Activated CD4-positive, alpha-beta T cell treated with anti-CD3 and anti-CD28 coated beads, Interleukin-2, amount 50 U/mL, for 48 hours (primary cell): ENCODE measurements around the gene TERT.

Source experiments
- DNase-seq, 2 experiments: peaks; one replicate each; pipeline ENCODE4 v3.0.0-alpha.2; 2020

TERT gene

DNA sequence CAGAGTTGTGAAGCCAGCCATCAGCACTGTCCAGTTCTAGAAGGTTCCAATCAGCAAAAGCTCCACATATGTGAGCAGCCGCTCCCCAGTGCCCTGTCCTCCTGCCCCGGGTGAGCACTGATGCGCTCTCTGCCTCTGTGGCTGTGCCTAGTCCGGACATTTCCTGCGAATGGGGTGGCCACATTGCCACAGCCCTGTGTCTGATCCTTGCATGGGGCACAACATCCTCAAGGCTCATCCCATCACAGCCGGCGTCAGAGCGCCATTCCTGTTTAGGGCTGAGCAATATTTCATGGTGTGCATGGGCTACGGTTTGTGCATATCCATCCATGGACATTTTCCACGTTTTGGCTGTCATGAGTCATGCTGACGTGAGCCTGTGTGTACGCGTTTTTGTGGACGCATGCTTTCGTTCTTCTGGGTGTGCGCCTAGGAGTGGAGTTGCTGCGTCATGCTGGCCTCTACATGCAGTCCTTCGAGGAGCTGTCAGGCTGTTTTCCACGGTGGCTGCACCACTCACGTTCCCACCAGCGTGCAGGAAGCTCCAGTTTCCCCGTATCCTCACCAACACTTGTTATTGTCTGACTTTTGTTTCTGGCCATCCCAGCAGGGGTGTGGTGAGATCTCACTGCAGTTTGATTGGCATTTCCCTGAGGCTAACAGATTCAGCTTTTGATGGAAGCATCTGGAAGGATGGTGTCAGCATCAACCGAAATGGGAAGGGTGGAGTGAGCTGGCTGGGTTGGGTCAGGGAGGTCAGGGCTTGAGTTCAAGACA is 79.4 kb downstream of the TERT start:
- DNase-seq = no peak

DNA sequence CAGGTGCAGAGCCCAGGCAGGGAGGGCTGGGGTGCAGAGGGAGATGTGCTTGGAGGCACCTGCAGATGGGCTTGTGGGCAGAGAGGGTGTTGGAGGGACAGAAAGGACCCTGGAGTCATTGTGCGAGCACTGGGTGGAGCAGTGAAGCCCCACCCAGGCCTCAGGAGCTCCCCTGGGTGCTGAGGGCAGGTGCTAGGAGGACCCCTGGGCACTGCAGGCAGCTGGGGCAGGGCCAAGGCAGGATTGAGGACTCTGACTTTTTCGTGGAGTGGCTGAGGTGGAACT is 80.0 kb downstream of the TERT start:
- no peak for DNase-seq

DNA sequence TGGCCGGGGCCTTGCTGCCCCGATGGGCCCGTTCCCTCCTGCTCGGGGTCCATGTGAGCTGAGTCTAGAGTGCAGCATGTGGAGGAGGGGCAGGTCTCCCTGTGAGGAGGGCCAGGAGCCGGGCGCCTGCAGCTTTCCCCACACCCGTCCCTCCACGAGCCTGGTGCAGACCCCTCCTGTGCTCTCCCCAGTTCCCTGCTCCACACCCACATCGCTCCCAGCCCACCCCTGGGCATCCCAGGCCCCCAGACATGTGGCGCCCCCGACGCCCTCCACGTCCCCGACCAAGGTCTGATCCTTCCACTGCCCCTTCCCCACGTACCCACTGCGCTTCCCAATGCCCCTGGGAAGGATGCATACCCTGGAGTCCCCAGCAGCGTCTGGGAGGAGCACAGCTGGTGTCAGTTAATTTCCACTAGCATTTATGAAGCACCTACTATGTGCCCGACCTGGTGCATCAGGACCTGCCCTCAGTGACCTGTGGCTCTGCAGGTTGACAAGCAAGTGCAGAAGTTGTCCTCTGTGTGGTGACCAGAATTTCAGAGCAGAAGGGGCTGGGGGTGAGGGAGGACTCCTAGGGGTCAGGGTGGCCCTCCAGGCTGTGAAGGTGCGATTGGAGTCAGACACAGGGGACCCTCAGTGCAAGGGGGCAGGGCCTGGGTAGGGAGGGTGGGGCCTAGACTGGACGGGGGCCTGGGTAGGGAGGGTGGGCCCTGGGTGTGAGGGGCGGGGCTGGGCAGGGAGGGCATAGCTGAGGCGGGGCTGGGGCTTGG is 80.5 kb downstream of the TERT start:
- DNase-seq = no peak

DNA sequence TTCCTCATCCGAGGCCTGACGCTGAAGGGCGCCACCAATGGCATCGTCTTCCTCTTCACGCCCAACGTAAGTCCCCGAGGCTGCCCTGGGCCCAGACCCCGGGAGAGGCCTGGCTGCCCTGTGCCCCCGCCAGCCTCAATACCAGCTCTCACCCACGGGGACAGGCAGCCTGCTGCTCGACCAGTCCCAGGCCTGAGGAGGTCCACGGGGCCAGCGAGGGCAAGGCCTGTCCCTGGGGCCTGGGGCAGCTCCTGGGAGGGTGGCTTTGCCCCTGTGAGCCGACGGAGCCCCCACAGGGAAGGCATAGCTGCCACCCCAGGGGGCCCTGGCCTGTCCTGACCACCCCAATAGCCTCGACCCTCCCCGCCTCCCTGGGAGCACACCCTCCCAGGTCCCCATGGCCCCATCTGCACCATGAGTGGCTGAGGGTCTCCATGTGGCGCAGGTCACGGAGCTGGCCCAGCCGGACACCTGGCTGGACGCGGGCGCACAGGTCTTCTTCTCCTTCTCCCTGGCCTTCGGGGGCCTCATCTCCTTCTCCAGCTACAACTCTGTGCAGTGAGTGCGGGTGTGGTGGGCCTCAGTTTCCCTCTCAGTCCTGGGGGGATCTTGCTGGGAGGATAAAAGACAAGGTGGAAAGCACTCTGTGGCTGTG is 81.2 kb downstream of the TERT start:
- DNase-seq = no peak

DNA sequence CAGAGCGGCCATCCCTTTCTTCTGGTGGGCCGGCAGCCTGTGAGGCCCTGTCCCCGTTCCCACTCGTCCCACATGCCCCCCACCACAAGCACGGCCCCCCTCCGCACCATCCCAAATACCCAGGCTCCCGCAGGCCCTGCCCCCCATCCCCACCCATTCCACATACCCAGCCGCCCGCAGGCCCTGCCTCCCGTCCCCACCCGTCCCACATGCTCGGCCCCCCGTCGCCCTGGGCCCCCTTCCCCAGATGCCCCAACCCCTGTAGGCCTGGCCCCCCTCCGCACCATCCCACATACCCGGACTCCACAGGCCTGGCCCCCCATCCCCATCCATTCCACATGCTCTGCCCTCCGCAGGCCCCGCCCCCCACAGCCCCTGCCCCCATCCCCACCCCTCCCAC is 82.0 kb downstream of the TERT start:
- DNase-seq = no peak

DNA sequence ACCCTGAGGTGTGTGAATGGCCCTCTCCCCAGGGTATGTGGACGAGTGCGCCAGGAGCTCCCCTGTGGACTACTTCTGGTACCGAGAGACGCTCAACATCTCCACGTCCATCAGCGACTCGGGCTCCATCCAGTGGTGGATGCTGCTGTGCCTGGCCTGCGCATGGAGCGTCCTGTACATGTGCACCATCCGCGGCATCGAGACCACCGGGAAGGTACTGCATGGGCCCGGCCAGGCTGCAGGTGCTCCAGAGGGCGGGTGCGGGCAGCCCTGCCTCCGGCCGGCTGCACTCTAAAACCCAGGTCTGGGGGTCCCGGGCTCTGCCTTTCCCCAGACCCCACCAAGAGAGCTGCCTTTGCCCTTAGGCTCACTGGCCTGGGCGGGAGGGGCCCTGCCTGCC is 82.6 kb downstream of the TERT start:
- DNase-seq = no peak

DNA sequence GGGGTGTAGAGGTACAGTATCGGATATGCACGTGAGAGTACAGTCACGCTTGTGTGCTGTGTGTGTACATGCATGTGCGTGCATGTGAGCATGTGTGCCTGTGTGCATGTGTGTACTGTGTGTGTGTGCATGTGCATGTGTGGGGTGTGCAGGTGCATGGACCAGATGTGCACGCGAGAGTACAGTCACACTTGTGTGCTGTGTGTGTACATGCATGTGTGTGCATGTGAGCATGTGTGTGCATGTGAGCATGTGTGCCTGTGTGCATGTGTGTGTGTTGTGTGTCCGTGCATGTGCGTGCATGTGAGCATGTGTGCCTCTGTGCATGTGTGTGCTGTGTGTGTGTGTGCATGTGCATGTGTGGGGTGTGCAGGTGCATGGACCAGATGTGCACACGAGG is 83.2 kb downstream of the TERT start:
- DNase-seq = no peak

DNA sequence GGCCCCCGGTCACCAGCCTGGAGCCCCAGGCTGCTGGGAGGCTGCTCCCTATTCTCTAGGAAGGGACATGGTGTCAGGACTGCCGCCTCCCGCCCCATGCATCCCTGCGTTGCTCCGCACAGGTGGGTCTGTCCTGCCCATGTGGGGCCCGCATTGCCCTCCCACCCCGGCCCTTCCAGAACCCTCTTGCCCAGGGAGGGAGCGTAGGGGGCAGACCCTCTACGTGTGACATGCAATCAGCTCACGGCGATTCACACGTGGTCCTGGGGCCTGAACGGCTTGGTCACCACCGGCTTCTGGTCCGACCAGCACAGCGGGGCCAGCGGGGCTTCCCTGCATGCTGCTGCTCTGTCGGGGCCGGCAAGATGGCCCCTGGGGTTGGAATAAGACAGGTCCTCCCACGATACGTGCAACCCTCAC is 84.0 kb downstream of the TERT start:
- DNase-seq = no peak

DNA sequence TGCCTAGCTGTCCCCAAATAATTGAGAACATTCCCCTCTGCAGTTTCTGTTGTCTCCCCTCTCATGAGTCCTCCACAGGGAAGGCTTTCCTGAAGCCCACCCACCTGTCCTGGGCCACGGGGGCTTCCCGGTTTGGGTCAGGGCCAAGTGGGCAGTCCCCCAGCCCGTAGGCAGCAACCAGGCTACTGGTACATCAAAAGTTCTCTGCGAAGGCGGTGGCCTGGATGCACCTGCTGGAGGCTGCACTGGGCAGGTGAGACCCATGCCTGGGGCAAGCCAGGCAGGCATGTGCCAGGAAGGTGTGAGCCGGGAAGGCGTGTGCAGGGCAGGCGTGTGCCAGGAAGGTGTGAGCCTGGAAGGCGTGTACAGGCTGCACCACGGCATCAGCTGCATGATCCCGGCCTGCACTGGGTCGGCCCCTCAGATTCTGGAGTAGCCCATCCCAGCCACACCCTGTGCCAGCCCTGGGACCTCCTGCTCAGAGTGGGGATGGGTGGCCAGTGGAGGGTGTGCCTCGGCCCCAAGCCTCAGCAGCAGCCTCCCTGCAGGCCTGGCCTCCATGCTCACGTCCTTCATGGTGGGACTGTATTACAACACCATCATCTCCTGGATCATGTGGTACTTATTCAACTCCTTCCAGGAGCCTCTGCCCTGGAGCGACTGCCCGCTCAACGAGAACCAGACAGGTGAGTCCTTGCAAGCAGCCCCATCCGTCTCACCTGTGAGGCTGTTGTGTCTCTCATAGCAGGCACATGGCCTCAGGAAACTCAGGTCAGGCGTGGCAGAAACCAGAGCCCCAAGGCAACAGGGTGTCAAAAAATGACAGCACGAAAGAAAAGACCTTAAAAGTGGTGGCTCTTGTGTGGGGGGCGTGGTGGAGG is 84.7 kb downstream of the TERT start:
- DNase-seq = no peak

DNA sequence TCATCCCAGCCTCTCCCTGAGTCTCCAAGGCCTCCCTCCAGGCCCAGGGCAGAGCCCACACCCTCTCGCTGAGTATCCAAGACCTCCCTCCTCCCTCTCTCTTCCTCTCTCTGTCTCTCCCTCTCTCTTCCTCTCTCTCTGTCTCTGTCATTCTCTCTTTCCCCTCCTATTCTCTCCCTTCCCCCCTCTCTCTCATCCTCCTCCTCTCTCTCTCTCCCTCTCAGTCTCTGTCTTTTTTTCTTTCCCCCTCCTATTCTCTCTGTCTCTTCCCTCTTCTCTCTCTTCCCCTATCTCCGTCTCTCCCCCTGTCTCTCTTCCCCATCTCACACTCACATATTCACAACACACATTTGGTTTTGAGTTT is 85.4 kb downstream of the TERT start:
- no peak for DNase-seq

DNA sequence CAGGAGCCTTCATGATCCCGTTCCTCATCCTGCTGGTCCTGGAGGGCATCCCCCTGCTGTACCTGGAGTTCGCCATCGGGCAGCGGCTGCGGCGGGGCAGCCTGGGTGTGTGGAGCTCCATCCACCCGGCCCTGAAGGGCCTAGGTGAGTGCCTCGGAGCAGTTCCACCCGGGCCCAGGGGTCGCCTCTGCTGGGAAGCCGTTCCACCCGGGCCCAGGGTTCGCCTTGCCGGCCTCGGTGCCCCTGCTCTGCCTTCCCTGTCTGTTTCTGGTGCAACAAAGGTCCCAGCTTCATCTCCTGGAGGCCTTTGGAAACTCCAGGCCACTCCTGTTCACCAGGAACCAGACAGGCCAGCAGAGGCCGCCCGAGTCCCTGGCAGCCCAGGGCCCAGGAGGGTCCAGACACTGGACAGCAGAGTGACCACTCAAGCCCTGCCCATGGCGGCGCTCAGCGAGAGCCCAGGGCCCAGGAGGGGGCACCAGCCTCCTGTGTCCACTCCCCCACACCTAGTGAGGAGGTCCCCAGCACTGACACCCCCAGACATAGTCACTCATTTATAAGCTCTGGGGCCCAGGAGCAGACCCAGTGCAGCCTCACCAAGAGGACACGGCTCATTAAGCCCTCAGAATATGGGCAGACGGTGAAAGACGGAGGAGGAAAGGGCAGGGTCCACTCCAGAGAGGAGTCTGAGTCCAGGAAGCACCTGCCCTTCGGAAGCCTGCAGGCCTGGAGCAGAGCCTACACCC is 86.0 kb downstream of the TERT start:
- DNase-seq = no peak

DNA sequence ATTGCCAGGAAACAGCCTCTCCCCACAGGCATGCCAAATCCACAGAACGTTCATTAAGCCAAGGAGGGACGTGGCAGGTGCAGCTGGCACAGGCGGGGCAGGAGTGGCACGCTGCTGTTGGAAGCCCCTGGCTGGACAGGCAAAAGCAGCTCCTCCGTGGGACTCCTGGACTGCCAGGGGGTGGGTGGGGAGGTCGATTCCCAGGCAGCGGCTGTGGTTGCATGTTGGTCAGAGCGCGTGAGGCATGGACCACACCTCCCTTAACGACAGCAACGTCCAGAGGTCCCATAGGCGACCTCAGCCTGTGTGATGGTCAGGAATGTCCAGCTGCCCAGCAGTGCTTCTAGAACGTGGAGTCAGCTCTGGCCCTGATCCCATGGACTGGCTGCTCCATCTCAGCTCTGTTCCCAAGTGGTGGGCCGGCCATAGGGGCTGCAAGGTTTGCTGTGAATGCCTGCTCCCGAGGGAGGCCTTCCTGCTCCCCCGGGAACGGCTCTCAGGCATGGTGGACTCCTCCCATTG is 86.6 kb downstream of the TERT start:
- DNase-seq = no peak

DNA sequence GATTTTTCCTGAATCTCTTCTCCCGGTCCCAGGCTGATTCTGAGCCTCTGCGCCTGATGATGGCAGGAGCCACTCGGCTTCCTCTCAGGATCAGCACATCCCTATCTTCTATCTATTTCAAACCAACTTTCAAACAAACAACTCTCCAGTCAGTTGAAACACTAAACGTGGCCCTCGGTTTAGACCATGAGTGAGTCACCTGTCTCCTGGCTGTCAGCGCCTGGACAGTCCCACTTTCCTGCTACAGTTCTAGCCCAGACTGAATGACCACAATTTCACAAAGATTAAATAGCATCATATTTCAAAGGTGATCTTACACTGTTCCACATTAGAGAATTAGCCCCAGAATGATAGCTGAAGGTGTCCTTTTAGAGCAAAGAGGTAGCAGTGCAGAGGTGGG is 87.3 kb downstream of the TERT start:
- DNase-seq = no peak

DNA sequence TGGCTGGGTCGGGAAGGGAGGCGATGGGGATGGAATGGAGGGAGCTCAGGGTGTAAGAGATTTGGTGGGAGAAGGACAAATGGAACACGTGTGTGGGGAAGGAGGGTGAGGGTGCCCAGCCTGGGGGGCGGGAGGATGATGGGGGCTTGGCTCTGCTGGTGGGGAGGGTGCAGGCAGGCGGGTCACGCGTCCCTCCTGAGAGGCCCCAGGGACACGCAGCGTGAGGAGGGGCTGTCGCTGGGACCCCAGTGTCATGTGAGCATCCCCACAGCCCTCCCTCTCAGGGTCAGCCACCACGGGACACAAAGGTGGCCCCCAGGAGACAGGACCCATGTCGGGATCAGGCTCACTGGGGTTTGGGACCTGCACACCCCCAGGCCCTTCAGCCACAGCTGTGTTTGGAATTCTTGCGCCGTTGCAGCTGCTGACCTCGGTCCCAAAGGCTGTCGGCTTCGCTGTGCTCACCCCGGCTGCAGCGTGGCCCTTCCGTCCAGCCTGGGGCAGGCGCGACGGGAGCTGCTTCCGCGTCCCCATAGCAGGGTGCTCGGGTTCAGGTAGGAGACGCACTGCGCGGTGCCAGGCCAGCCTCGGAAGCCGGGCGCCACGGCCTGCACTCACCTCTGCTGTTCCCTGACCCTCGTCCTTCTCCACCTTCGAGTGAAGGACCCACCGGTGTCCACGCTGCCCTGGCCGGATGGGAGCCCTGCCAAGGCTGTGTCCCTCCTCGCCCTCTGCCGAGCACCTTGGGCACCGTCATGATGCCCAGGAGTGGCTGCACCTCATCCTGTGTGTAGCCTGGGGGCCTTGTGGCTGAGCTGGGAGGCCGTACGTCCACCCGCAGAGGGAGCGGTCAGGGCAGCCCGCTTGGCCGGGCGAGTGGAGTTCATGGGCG is 88.1 kb downstream of the TERT start:
- no peak for DNase-seq

DNA sequence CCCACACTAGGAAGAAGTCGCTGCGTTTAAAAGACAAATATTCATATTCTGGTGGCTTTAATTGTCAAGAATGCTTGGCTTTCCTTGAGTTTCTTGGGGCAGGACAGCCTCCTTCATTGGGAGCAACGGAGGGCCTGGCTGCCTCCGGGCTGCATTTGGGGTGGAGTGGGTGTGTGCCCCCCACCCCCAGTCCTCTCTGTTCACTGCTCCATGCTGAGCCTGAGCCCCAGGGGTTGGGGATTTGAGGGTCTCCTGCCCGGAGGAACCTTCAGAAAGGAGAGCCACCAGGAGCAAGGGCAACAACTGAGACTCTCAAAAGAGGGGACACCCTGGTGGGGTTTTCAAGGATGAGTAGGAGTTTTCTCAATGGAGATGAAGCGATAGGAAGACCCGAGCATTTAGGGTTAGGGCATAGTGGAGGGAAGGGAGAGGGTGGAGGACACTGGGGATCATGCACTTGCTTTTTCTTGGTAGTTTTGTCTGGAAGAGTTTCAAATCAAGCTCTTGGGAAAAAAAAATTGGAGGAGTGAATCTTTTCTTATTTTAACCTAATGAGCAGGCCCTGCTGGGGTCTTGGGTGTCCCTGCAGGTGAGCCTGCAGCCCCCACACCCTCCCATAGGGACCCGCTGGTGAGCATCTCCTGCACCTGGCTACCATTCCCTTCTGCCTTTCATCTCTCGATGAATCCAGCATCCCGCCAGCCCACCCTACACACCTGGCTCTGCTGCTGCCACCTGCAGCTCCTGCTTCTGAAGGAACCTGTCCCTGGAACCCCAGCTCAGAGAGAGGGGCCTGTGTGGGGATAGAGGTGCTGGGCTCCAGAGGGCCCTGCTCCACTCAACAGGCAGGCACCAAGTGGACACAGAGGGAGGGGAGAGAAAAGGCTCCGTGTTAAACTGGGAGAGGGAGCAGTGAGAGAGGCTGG is 89.3 kb downstream of the TERT start:
- no peak for DNase-seq

DNA sequence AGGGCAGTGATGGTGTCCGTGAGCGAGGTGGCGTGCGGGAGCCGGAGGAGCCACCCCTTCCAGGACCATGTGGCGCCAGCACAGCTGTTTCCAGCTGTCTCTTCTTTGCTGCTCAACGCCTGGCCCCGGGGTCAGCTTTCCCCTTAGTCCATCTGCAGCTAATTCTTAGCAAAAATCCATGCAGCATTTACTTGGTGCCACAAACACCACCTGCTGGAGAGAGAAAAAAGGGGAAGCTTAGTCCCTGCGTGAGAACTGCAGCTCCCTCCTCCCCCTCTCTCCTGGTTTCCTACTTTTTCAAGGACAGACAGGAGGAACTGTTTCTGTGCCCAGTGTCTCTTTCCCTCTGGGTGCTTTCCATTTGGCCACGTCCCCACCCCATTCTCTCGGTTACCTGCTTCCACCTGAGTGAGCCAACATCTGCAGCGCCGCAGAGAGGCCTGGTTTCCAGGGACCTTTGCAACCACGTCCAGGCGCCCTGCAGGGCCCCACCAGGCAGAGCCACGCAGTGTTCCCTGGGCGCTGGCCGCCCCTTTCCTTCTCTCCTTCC is 90.1 kb downstream of the TERT start:
- no peak for DNase-seq

DNA sequence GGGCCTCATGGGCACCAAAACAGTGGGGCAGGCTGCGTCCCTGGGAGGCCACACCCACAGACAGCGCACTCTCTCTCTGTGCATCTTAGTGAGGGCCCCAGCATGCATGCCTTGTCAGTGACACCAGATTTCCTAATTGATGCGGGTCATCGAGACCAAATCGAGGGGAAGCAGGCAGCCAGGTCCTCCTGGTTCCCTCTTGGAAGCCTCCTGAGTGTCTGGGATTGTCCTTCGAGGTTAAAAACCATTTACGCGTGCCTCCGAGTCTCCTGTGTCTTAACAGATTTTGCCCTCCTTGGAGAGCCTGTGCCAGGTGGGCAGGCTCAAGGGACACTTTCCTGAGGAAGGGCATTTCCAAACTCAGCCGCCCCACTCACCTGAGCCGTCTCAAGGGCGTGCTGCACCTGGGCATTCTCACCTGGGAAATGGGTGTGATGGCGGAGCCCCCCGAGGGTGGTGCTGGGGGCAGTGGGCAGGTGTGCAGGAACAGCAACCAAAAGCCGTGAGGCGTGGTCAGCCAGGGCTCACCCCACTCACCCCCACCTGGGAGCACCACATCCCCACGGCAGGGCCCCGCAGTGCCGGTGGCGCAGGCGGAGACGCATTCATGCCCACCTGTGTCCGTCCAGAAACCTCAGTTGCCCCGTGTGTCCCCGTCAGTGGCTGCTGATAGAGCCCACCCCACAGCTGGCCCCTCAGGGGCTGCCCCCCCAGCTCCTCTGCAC is 90.7 kb downstream of the TERT start:
- no peak for DNase-seq

DNA sequence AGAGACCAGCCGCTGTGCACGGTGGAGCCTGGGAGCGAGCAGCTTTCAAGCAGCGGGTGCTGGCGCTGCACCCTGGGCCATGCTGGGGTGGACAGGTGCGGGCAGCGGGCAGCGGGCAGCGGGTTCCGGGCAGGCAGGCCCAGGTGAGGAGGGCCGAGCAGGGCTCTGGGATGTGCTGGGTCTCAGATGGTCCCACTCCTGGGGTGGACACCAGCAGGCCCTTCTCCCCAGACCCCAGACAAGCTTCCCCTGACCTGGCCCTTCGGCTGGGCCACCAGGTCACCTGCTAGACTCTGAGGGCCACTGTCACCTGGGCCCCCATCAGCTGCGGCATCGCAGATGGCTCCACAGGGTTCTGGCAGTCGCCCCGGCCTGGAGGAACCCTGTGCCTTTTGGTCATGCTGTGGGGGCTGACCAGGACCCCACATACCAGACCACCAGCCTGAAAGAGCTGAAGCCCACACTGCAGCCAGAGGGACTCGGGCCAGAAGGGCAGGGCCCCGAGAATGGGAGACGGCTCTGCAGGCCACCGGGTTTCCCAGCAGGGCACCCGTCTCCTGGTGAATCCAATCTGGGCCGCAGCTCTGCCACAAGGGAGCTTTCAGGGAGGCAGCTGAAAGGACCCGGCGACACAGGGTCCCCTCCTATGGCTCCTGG is 91.4 kb downstream of the TERT start:
- no peak for DNase-seq
